ENCODE results near the gene LIN7A.

Gene LIN7A

DNA sequence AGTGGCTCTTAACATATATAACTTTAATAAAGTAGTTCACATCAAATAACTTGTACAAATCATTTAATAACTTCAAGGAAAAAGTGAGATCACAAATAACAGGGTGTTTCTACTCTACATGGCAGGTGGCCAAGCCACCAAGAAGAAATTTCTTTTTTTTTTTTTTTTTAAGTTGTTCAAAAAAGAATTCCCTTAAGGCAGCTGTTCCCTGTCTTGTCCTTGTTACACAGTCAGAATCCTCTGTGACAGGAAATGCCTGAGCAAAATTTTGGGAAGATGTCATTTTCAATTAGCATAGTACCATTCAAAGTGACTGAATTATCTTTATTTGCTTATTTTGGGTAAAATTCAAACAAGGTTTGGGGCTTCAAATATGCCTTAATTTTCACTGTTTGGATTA, 79.4 kb downstream of the LIN7A start:
- DNase-seq (ENCODE audit: low spot score) = no peak

DNA sequence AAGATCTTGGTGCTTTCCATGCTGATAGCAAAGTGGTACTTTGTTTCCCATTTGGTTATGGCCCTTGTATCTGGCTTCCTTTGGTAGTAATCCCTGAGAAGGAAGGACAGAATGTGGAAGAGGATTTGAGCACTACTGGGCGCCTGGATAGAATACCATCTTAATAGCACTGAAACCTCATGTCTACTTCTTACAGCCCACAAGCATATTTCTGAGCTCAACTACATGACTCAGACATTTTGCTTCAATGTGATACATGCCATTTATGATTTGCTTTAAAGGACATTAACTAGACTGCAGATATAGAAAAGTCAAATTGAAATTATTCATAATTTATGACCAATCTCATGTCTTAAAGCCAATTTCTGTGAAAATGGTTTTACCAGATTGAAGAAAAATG, 80.4 kb downstream of the LIN7A start:
- DNase-seq (ENCODE audit: low spot score) = no peak

DNA sequence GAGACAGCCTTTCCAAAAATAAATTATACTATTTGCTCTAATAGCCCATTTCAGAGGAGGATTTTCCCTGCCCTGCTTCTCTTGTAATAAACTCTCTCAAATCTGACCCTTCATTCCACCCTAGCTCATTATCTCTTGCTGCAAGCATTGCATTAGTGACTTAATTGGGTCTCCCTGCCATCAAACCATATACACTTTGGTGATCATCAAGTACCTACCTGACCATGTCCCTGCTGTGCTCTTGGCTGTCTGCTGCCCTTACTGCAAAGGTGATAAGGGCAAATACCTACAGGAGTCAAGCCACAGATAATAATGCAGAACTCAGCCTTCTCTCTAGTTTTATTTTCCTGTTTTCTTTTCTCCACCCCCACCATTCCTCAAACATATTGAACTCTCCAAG, 88.4 kb downstream of the LIN7A start:
- no peak for DNase-seq (ENCODE audit: low spot score)

DNA sequence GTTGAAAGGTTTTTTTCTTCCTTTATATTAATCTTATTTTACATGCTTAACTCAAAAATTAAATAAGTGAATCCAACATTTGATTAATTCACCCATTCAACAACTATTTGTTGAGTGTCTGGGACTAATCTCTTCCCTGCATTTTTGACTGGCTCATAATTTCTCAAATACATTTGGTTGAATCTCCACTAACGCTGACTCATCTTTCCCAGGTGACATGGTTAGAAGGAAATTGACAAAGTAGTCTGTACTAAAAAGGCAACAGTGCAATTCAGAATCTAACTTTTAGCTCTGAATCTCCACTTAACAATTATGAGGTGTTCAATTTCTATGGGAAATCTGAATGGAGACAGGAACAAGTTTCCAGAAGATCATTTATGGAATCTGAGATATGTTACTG, 88.9 kb downstream of the LIN7A start:
- no peak for DNase-seq (ENCODE audit: low spot score)

DNA sequence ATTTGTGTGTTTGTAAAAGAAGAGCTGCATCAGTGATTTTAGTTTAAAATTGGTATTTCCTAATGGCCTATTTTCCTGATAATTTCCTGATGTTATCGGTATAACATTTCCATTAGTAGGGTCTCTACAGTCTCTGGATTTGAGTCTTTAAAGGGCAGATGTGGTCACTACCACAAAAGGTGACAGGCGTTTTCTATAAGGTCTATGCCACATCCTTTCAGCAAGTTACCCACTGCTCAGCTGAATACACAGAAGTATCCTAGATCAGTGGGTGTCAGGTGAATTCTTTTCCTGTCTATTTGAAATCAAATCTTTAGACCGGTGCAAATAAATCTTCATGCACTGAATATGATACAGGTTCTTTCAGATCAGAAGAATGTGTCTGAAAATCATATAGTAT, 90.2 kb downstream of the LIN7A start:
- no peak for DNase-seq (ENCODE audit: low spot score)

DNA sequence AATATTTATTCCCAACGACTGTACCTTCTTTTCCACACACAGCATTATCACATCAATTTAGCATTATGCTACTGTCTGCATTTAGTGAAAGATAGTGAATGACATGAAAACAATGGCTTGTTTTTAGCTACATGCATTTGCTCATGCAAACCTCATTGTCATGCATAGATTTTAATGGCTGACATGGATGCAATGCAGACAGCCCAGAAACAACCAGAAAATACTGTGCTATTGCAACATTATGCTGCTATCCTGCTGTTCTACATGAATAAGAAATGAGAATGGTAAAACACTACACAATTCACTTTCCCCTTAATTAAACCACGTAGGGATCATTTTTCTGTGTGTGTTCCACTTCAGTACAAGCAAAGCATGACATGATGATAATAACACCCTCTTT, 90.8 kb downstream of the LIN7A start:
- DNase-seq (ENCODE audit: low spot score) = no peak

DNA sequence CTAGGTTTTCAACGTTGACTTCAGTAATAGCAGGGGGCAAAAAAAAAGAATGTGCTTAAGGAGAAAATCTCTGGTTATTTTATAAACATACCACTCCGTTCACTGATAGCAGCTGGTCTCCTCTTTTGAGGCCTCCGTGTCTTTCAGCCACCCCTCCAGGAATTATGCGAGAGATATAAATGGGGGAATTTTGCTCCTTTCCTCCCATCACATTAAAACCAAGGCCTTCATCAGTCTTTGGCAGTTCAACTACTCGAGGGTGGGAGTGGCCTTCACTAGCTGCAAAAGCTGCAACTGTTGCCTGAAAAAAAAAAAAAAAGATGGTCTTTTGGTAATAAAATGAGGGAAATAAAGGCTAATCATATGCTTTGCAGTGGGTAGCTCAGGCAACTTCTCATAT, 92.1 kb downstream of the LIN7A start:
- DNase-seq (ENCODE audit: low spot score) = no peak

DNA sequence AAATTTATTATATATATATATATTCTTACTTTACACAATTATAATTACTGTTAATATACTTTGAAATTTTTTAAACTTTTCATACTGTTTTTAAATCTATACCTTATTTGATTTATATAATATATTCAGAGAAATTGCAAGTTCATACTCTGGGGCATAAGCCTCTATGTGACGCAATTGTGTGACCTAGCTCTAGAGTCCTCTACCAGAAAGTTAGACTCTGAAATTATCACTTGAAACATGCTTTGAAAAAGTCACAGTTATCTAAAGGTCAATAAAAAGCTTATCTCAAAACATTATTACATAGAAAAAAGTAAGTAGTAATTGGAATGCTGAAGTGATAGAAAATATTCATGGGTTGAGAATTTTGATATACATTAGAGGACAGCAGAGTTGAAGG, 93.8 kb downstream of the LIN7A start:
- no peak for DNase-seq (ENCODE audit: low spot score)

DNA sequence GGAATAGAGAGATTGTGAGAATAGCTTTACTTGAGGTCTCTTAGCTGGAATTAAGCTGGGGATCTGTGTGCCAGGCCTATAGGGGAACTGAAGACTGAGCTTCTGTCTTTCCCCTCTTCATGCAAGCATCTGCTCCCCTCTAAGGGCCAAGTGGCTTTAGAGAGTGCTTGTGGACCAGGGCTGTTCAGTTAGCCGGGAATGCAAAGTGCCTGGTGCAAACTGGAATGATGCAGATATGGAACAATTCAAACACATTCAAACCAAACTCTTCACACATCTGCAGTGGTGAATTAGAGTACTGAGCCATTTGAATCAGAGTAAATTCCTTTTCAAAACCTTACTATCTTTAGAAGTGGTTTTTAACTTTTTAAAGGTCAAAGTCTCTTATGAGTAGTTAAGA, 99.0 kb downstream of the LIN7A start:
- no peak for DNase-seq (ENCODE audit: low spot score)

DNA sequence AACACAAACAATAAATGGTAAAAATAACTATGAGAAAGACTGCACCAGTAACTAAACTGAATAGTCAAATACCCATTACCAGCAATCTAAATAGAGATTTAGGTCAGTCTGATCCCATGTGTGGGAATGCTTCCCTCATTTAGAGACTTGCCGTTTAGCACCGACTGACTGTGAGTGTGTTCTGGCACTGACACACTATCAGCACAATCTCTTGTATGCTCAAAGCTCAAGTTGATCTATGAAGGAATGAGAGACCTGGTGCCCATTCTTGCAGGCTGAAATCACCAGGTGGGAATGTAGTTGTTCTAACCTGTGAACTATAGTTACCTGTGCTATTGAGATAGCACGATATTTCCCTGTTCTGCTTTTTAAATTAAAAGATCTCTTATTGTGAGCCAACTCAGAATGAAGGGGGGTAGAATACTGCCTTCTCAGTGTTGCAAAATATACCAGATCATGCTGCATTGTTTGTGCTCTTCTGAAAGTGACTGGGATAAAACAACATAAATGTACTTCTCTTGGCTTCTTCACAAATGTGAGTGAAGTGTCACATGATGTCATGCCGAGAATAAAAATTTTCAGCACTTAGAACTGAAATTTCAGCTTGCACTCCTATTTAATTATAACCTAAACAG, 99.6 kb downstream of the LIN7A start:
- DNase-seq (ENCODE audit: low spot score) = no peak

DNA sequence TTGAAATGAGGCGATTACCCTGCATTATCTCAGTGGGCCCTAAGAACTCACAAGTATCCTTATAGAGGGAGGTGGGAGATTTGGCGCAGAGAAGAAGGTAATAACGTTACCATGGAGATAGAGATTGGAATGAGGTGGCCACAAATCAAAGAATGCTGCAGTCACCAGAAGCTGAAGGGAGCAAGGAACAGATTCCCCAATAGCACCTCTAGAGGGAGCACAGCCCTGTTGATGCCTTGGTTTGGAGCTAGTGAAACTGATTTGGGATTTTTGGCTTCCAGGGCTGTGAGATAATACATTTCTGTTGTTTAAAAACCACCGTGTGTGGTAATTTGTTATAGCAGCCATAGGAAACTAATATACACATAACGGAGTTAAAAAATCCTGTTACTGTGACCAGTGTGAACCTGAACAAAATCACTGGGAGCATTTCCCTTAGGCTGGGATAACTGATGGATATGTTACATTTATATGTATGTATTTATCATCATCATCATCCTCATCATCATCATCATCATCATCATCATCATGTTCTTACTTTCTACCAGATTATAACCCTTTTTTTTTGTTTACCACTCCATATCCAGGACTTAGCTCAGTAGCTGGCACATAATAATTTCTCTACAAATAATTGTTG, 100.3 kb downstream of the LIN7A start:
- DNase-seq (ENCODE audit: low spot score) = no peak

DNA sequence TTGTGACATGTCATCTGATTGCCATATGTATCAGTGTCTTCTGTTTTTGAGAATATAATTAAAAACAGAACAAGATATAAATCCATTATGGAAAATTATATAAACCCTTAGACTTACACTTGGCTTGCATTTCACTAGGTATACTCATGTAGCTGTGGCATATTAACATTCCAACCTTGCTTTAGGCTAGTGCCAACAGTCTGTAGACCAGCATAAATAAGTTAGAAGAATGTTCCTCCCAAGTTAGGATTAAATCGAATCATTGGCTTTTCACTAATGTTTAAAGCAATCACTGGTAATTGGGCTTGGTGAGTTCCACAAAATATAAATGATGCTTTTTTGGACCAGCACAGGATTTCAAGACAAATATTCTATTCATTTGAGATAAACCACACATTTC, 103.0 kb downstream of the LIN7A start:
- no peak for DNase-seq (ENCODE audit: low spot score)

DNA sequence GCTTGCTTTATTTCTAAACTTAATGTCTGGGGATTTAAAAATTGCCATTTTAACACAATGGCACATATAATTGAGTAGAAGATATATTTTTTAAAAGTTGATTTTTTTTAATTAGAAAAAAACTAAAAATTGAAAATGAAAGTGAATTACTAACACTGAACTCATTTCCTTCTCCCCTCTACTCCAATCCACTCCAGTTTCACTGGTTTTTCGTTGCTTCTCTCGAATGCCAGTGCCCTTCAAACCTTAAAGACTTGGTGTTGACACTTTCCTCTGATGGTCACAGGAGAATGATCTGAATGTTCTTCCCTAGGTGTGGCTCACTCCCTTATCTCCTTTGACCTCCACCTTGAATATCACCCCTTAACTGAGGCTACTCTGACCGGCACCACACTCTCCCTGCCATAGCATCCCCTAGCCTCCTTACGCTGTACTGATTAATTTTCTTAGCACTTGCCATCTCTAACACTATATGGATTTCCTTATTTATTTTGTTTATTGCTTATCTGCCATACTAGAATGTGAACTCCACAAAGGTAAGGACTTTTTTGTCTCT, 107.1 kb downstream of the LIN7A start:
- no peak for DNase-seq (ENCODE audit: low spot score)

DNA sequence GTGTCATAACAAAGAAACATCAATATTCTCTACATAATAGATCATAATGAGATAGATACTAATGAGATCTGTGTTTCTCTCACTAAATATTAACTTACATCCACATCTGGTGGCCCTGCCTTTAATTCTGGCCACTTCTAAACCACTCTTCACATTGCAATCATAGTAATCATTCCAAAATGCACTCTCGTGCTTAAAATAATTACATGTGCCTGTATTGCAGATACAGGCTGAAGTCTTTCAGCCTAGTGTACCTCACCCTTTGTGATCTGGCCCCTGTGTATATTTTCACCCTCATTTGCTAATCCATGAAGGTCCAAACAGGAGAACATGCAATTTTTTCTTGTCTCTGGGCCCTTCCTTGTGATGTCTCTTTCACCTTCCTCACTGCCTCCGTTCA, 108.0 kb downstream of the LIN7A start:
- DNase-seq (ENCODE audit: low spot score) = no peak

DNA sequence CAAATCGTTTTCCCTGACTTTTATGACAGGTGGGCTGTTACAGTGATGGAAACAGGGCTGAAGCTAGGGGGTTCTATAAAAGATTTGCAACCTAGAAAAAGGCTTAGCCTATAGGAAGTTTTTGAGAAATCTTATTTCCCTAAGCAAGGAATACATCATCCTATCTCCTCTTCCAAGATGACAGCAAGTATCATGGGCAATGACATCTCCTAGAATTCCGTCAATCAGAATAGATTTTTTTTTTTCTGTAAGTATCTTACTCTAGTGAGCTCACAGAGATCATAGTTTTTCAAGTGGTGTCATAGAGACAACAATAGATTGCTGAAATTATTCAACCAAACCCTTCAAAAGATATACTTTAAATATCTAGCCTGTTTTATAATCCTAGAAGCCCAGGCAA, 112.2 kb downstream of the LIN7A start:
- no peak for DNase-seq (ENCODE audit: low spot score)

DNA sequence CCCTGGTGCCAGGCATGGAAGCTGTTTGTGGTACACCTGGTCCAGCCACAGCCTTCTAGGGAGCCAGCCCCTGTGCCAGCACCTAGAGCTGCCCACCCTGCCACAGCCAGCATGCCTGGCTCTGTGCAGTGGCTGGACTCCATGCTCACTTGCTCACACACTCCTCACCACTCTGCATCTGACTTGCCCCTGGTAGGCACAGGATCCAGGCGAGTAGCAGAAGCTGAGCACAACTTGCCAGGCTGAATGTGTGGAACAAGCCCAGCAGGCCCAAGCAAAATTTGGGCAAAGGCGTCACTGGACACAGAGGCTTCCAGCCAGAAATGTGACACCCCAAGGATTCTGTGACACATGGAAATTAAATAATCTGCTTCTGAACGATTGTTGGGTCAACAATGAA, 114.3 kb downstream of the LIN7A start:
- DNase-seq (ENCODE audit: low spot score) = no peak

DNA sequence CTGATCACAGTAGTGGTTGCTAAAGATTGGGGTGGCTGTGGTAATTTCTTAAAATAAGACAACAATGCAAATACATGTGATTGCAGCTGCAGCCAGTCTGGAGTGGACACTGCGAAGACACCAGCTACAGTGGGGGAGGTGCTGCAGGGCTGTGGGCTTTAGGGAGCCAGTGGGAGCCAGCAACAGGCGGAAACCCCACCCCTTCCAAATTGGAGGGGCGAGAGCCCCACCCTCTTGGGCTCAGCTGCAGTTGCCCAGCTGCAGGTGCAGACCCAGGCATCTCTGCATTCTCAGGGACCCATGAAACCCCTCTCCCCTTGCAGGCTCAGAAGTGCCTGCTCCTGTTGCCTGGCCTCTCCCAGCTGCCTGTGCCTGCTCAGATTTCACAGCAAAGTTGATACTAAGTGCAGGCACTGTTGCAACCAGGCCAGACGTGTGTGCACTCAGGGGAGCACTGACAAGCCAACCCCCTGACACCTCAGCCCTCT, 116.2 kb downstream of the LIN7A start:
- DNase-seq (ENCODE audit: low spot score) = no peak

DNA sequence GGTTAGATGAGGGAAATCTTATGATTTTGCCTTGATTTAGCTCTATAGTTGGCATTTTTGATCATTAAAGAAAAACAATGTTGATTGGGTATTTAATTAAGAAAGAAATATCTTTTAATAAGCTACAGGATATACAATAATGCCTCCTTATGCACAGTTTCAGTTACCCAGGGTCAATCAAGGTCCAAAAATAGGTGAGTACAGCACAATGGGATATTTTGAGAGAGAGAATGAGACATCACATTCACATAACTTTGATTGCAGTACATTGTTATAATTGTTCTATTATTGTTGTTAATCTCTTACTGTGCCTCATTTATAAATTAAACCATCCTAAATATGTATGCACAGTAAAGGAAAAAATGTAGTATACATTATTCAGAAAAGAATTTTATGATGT, 118.9 kb downstream of the LIN7A start:
- no peak for DNase-seq (ENCODE audit: low spot score)

DNA sequence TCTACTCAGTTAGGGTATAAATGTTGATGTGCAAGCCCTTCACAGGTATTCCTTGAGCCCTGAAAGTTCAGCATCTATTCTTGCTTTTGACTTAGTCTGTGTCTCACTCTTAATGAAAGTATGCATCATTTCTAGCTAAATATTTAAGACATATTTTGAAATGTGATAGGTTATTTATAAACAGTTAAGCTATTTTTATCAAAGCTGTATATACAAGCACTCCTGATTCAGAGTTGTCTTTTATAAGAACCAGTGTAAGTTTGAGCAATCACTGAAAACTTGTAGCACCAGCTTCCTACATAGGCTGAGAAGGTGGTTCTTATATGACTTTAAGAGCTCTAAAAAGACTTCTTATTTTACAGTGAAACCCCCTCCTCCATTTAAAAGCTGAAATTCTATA, 122.4 kb downstream of the LIN7A start:
- DNase-seq (ENCODE audit: low spot score) = no peak

DNA sequence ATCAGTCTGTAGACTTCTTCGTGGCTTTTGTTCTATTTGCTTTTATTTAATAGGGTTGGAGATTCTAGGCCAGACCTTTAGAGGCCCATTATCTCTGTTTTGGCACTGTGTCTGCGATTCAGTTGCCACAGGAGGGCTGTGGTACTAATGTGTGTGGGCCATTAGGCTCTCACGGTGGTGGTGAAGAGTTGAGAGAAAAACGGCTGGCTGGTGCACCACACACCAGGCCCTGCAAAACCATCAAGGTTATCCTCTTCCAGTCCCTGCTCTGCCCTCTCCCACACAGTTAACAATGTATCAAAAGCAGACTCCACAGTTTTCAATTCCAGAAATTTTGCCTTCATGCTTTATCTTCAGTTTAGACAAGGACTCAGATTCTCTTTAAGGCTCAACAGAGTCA, 123.3 kb downstream of the LIN7A start:
- DNase-seq (ENCODE audit: low spot score) = no peak

DNA sequence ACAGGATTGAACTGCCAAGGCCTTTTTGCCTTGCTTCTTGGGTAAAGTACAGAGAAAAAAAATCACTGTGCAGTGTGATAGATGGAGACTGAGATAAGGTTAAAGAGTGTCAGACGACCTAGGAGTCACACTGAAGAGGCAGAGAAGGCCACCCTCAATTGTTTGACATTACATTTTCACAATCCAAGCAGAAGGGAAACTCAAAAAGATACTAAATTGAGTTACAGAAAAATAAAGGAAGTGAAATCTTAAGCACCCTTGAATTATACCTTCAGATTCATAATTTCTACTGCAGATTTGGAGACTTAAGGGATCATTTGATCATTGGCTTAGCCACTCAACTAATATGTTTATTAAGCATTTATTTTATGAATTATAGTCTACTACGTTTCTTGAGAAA, 123.9 kb downstream of the LIN7A start:
- no peak for DNase-seq (ENCODE audit: low spot score)

DNA sequence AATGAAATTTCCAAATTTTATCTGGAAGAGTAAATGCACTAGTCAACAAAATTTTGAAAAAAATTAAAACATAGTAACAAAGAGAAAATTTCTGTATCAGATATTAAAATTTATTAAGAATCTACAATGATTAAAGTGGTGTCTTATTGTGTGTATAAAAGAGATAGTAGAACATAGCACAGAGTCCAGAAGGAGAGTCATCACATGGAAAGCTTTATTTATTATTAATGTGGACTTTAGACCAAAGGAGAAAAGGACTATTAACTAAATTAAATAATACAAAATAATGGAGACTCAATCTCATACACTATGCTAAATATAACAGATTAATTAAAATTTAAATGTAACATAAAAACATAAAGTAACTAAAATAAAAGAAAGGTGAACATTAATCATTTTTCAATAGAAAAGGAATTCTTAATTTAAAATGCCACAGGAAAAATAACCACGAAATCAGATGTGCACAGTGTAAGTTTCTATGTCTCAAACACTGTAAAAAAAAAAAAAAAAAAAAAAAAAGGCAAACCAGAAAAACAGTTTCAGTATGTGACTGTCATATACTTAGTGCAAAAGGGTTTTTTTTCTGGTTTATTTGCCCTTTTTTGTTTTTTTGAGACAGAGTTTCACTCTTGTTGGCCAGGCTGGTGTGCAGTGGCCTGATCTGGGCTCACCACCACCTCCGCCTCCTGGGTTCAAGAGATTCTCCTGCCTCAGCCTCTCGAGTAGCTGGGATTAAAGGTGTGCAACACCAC, 125.6 kb downstream of the LIN7A start:
- no peak for DNase-seq (ENCODE audit: low spot score)

DNA sequence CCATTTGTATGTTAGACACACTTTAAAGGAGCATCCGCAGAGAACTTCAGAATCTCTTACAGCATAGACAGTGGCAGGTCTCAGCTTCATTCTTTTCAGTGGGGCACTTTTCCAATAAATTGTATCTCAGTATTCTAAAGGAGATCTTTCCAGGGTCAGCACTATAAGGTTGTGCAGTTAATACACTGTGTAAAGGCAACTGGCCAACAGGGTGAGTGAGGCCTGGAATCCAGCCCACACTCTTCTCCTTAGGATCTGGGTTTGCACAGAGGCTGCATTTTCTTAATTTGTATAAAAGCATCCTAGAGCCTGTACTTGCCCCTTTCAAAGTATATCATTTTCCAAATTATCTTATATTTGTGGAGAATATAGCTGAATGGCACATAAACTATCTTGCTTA, 126.9 kb downstream of the LIN7A start:
- DNase-seq (ENCODE audit: low spot score) = no peak
